ENCODE measurements around the gene CTNNA3.

Gene CTNNA3

GRCh38 chr10:66999762-67000545, 696.0 kb downstream of the CTNNA3 start:
- DNase-seq, result no peak

- no peak for DNase-seq
These were observed 699.0 kb downstream of the CTNNA3 start for GRCh38 chr10:66996996-66997395.

GRCh38 chr10:66990143-66990830, 705.7 kb downstream of the CTNNA3 start:
- DNase-seq, result no peak

GRCh38 chr10:66983475-66983818, 712.5 kb downstream of the CTNNA3 start:
- DNase-seq, result no peak

- no peak for DNase-seq
These were observed 713.1 kb downstream of the CTNNA3 start for GRCh38 chr10:66982792-66983474.

GRCh38 chr10:66982053-66982420, 714.0 kb downstream of the CTNNA3 start:
- no peak for DNase-seq

- no peak for DNase-seq
These were observed 714.5 kb downstream of the CTNNA3 start for GRCh38 chr10:66981361-66982052.

GRCh38 chr10:66980246-66980815, 715.7 kb downstream of the CTNNA3 start:
- DNase-seq, result no peak

GRCh38 chr10:66964946-66965345, 731.0 kb downstream of the CTNNA3 start:
- no peak for DNase-seq

GRCh38 chr10:66958466-66958865, 737.5 kb downstream of the CTNNA3 start:
- no peak for DNase-seq

- DNase-seq, result no peak
These were observed 744.1 kb downstream of the CTNNA3 start for GRCh38 chr10:66951896-66952295.

- DNase-seq, result no peak
These were observed 752.4 kb downstream of the CTNNA3 start for GRCh38 chr10:66943590-66943989.

GRCh38 chr10:66942407-66942806, 753.6 kb downstream of the CTNNA3 start:
- DNase-seq, result no peak

- DNase-seq, result no peak
These were observed 754.5 kb downstream of the CTNNA3 start for GRCh38 chr10:66941491-66941890.

GRCh38 chr10:66940965-66941364, 755.0 kb downstream of the CTNNA3 start:
- DNase-seq, result no peak

GRCh38 chr10:66934711-66935110, 761.3 kb downstream of the CTNNA3 start:
- no peak for DNase-seq

GRCh38 chr10:66931949-66932343, 764.0 kb downstream of the CTNNA3 start:
- no peak for DNase-seq

- no peak for DNase-seq
These were observed 764.6 kb downstream of the CTNNA3 start for GRCh38 chr10:66931340-66931948.

GRCh38 chr10:66929375-66929774, 766.6 kb downstream of the CTNNA3 start:
- no peak for DNase-seq

- no peak for DNase-seq
These were observed 767.2 kb downstream of the CTNNA3 start for GRCh38 chr10:66928776-66929175.

- DNase-seq, result no peak
These were observed 767.8 kb downstream of the CTNNA3 start for GRCh38 chr10:66927971-66928770.

All from activated CD4-positive, CD25-positive, alpha-beta regulatory T cell treated with anti-CD3 and anti-CD28 coated beads, Interleukin-2, amount 50 U/mL, for 72 hours (primary cell).